WTC11 (cell line): ENCODE results near the gene SHLD1. TPM values are rescaled to one million over a fixed set of nuclear protein-coding genes. Genes with fewer than 3 reads are reported as not detected.

ENCODE experiments used
- ATAC-seq: fragments of 200-7000 bp; cut with Tn5 transposase; 2 replicates; pipeline ENCODE4 v1.10.0; 2021; ENCODE audit warnings: mild to moderate bottlenecking, moderate library complexity
- CTCF ChIA-PET: fragments of 300-600 bp; sonication (Branson Sonifier 250); formaldehyde crosslinking; loops from one replicate; lab custom pipeline; 2021; ENCODE audit warnings: antibody characterized with exemption; lab: Charles Lee
- POLR2A ChIA-PET: fragments of 350-600 bp; sonication (Branson Sonifier 250); formaldehyde crosslinking; loops from one replicate; lab custom pipeline; 2021; ENCODE audit warnings: antibody characterized with exemption; lab: Charles Lee
- DNase-seq: peaks from one replicate; pipeline ENCODE4 v3.0.0; 2021; ENCODE audit warnings: low spot score
- H3K27ac Mint-ChIP-seq: 2 replicates; pipeline ENCODE4 v1.8.0; 2021; ENCODE audit warnings: mixed read lengths
- H3K27me3 Mint-ChIP-seq: 2 replicates; pipeline ENCODE4 v1.8.0; 2021; ENCODE audit warnings: low read depth, mild to moderate bottlenecking, moderate library complexity, mixed read lengths
- H3K36me3 Mint-ChIP-seq: 2 replicates; pipeline ENCODE4 v1.8.0; 2021; ENCODE audit warnings: mixed read lengths
- H3K4me1 Mint-ChIP-seq: 2 replicates; pipeline ENCODE4 v1.8.0; 2022; ENCODE audit warnings: mixed read lengths
- H3K4me3 Mint-ChIP-seq: 2 replicates; pipeline ENCODE4 v1.8.0; 2021; ENCODE audit warnings: mild to moderate bottlenecking, moderate library complexity, mixed read lengths
- H3K9me3 Mint-ChIP-seq: 2 replicates; pipeline ENCODE4 v1.8.0; 2021; ENCODE audit warnings: mixed read lengths
- AFF4 ChIP-seq: sonication (generic); formaldehyde crosslinking; IDR thresholded peaks from 2 replicates; pipeline ENCODE4 v1.8.1; 2023; ENCODE audit warnings: mild to moderate bottlenecking, missing genetic modification reagents, borderline replicate concordance
- CBFB ChIP-seq: sonication (generic); formaldehyde crosslinking; IDR thresholded peaks from 2 replicates; pipeline ENCODE4 v1.8.1; 2022; ENCODE audit warnings: mild to moderate bottlenecking, low read depth, missing genetic modification reagents
- CDX4 ChIP-seq: fragments of 250-450 bp; sonication (Bioruptor Pico); IDR thresholded peaks from 2 replicates; pipeline ENCODE4 v1.9.0; 2021; ENCODE audit warnings: moderate library complexity, mild to moderate bottlenecking, inconsistent platforms, borderline replicate concordance
- CTCF ChIP-seq: fragments of 200-600 bp; IDR thresholded peaks from 2 replicates; pipeline ENCODE4 v1.8.0; 2022; ENCODE audit warnings: antibody characterized with exemption
- FOXP1 ChIP-seq: sonication (generic); formaldehyde crosslinking; IDR thresholded peaks from 2 replicates; pipeline ENCODE4 v1.8.0; 2022; ENCODE audit warnings: missing genetic modification reagents, mild to moderate bottlenecking, moderate library complexity, borderline replicate concordance
- GABPB1 ChIP-seq: sonication (generic); formaldehyde crosslinking; IDR thresholded peaks from 2 replicates; pipeline ENCODE4 v1.8.1; 2023; ENCODE audit warnings: mild to moderate bottlenecking, missing genetic modification reagents
- IRF2 ChIP-seq: sonication (generic); formaldehyde crosslinking; IDR thresholded peaks from 2 replicates; pipeline ENCODE4 v1.8.0; 2022; ENCODE audit warnings: low read depth, missing genetic modification reagents, borderline replicate concordance
- NFE2L1 ChIP-seq: sonication (generic); formaldehyde crosslinking; IDR thresholded peaks from 2 replicates; pipeline ENCODE4 v1.8.1; 2023; ENCODE audit warnings: missing genetic modification reagents
- NFYB ChIP-seq: sonication (generic); formaldehyde crosslinking; conservative IDR thresholded peaks from 2 replicates; pipeline ENCODE4 v1.8.0; 2022; ENCODE audit warnings: low read depth, missing genetic modification reagents
- NR2C2 ChIP-seq: sonication (generic); formaldehyde crosslinking; IDR thresholded peaks from 2 replicates; pipeline ENCODE4 v1.8.0; 2022; ENCODE audit warnings: mild to moderate bottlenecking, missing genetic modification reagents
- RORB ChIP-seq: fragments of 250-450 bp; sonication (Bioruptor Pico); IDR thresholded peaks from 2 replicates; pipeline ENCODE4 v1.9.0; 2021; ENCODE audit warnings: mild to moderate bottlenecking
- TCF7 ChIP-seq: sonication (generic); formaldehyde crosslinking; IDR thresholded peaks from 2 replicates; pipeline ENCODE4 v1.8.0; 2022; ENCODE audit warnings: mild to moderate bottlenecking, low read depth, missing genetic modification reagents, moderate library complexity
- USF1 ChIP-seq: sonication (generic); formaldehyde crosslinking; IDR thresholded peaks from 2 replicates; pipeline ENCODE4 v1.8.0; 2022; ENCODE audit warnings: mild to moderate bottlenecking, missing genetic modification reagents
- USF2 ChIP-seq: sonication (generic); formaldehyde crosslinking; IDR thresholded peaks from 2 replicates; pipeline ENCODE4 v1.8.1; 2023; ENCODE audit warnings: mild to moderate bottlenecking, missing genetic modification reagents, moderate library complexity
- ZMAT4 ChIP-seq: fragments of 250-450 bp; sonication (Bioruptor Pico); IDR thresholded peaks from 2 replicates; pipeline ENCODE4 v1.9.0; 2021; ENCODE audit warnings: mild to moderate bottlenecking
- ZNF263 ChIP-seq: sonication (generic); formaldehyde crosslinking; IDR thresholded peaks from 2 replicates; pipeline ENCODE4 v1.8.1; 2022; ENCODE audit warnings: low read depth, mild to moderate bottlenecking, moderate library complexity, missing genetic modification reagents
- ZNF396 ChIP-seq: fragments of 250-450 bp; sonication (Bioruptor Pico); IDR thresholded peaks from 2 replicates; pipeline ENCODE4 v1.8.0; 2021; ENCODE audit warnings: mild to moderate bottlenecking, moderate library complexity, borderline replicate concordance
- ZNF512 ChIP-seq: sonication (generic); formaldehyde crosslinking; IDR thresholded peaks from 2 replicates; pipeline ENCODE4 v1.8.1; 2022; ENCODE audit warnings: missing genetic modification reagents, borderline replicate concordance
- ZNF532 ChIP-seq: fragments of 250-450 bp; sonication (Bioruptor Pico); IDR thresholded peaks from 2 replicates; pipeline ENCODE4 v1.9.0; 2021; ENCODE audit warnings: mild to moderate bottlenecking, borderline replicate concordance
- total RNA-seq: library from RNA; stranded (reverse); gene quantifications from 3 replicates; pipeline ENCODE4 v1.2.3, GENCODE V29; 2021

Gene SHLD1
- total RNA-seq, 1 experiment from 2014 or later = 4.1 TPM

GRCh38 chr20:5710551-5710950 lies 39.6 kb upstream of the SHLD1 start:
- Mint-ChIP-seq H3K36me3 (no peaks in the 10 kb centered on the region), H3K4me3 (no peak overlapping the region), H3K9me3 (peaks cover 4% of the 10 kb centered on the region; the same call in 1 of the 2 replicates), H3K27me3 (no peaks in the 10 kb centered on the region), H3K4me1 (no peaks in the 10 kb centered on the region), H3K27ac (no peak overlapping the region)
- no peak for ATAC-seq
- DNase-seq = no peak
- CTCF ChIA-PET = no interaction called here
- no peak for TF ChIP-seq CDX4 (CRISPR knock-in tag)
- TF ChIP-seq USF1 (CRISPR knock-in tag) = no peak
- TF ChIP-seq FOXP1 (CRISPR knock-in tag) = no peak
- no peak for TF ChIP-seq CBFB
- TF ChIP-seq RORB = no peak
- POLR2A ChIA-PET = no interaction called here

GRCh38 chr20:5714261-5715041 lies 35.8 kb upstream of the SHLD1 start:
- POLR2A ChIA-PET = interaction anchor here (1.0 kb wide), 1 partner anchor 39 kb away, joined by 3 read pairs; no protein-coding TSS in a partner anchor
- Mint-ChIP-seq H3K4me1 (peaks cover 4% of the 10 kb centered on the region), H3K9me3 (peaks cover 6% of the 10 kb centered on the region; the same call in 1 of the 2 replicates), H3K27me3 (no peaks in the 10 kb centered on the region), H3K4me3 (no peak overlapping the region), H3K36me3 (no peaks in the 10 kb centered on the region), H3K27ac (no peak overlapping the region)
- DNase-seq (no peak), ATAC-seq (peak; percentile 79)
- CTCF ChIA-PET = no interaction called here
- no peak for TF ChIP-seq NR2C2 (CRISPR knock-in tag)
- TF ChIP-seq NFE2L1 (CRISPR knock-in tag) = no peak
- TF ChIP-seq ZMAT4 (CRISPR knock-in tag) = no peak
- no peak for TF ChIP-seq ZNF532 (CRISPR knock-in tag)
- TF ChIP-seq CTCF = no peak
- no peak for TF ChIP-seq USF2 (CRISPR knock-in tag)
- TF ChIP-seq AFF4 (CRISPR knock-in tag) = no peak
- TF ChIP-seq ZNF396 (CRISPR knock-in tag) = no peak
- no peak for TF ChIP-seq GABPB1 (CRISPR knock-in tag)
- TF ChIP-seq IRF2 (CRISPR knock-in tag) = no peak
- no peak for TF ChIP-seq ZNF263 (CRISPR knock-in tag)
- TF ChIP-seq ZNF512 (CRISPR knock-in tag) = no peak
- TF ChIP-seq TCF7 (CRISPR knock-in tag) = no peak
- TF ChIP-seq NFYB (CRISPR knock-in tag) = no peak
